Mesenchymal stem cell (in vitro differentiated cells and primary cell): ENCODE data around the gene TSPAN5.

Experiments used
- DNase-seq: peaks from one replicate; pipeline ENCODE4 v3.0.0-alpha.2; 2013
- H2AFZ ChIP-seq: one replicate; pipeline ENCODE4 v1.6.1; 2013; ENCODE audit warnings: low read depth, mild to moderate bottlenecking, control low read depth, inconsistent platforms, low read length, moderate library complexity
- H2AK5ac ChIP-seq: 2 replicates; pipeline ENCODE4 v1.6.1; 2013; ENCODE audit warnings: low read length, moderate library complexity, mild to moderate bottlenecking, inconsistent platforms; ENCODE audit not compliant: severe bottlenecking
- H2BK120ac ChIP-seq: one replicate; pipeline ENCODE4 v1.6.1; 2013; ENCODE audit warnings: low read depth, mild to moderate bottlenecking, inconsistent platforms, low read length, moderate library complexity
- H2BK12ac ChIP-seq, 2 experiments: one replicate each; pipeline ENCODE4 v1.6.1; 2013; ENCODE audit warnings: inconsistent platforms in 2 of 2, low read length in 2 of 2, mild to moderate bottlenecking in 2 of 2, moderate library complexity in 2 of 2, control low read depth in 1 of 2
- H2BK15ac ChIP-seq: one replicate; pipeline ENCODE4 v1.6.1; 2013; ENCODE audit warnings: mild to moderate bottlenecking, low read depth, inconsistent platforms; ENCODE audit not compliant: poor library complexity, severe bottlenecking
- H2BK5ac ChIP-seq: 2 replicates; pipeline ENCODE4 v1.6.1; 2013; ENCODE audit warnings: low read depth, mild to moderate bottlenecking, low read length, control low read depth, inconsistent platforms; ENCODE audit not compliant: poor library complexity, severe bottlenecking
- H3K14ac ChIP-seq, 2 experiments: one replicate each; pipeline ENCODE4 v1.6.1; 2013; ENCODE audit warnings: inconsistent platforms in 2 of 2, low read length in 2 of 2, control low read depth in 1 of 2, mild to moderate bottlenecking in 1 of 2, moderate library complexity in 1 of 2
- H3K18ac ChIP-seq, 2 experiments: one replicate each; pipeline ENCODE4 v1.6.1; 2013; ENCODE audit warnings: inconsistent platforms in 2 of 2, low read length in 2 of 2, control low read depth in 1 of 2, low read depth in 1 of 2, mild to moderate bottlenecking in 1 of 2
- H3K23ac ChIP-seq, 2 experiments: one replicate each; pipeline ENCODE4 v1.6.1; 2013; ENCODE audit warnings: inconsistent platforms in 2 of 2, low read length in 2 of 2, mild to moderate bottlenecking in 2 of 2, moderate library complexity in 2 of 2, control low read depth in 1 of 2
- H3K27ac ChIP-seq: 2 replicates; pipeline ENCODE4 v1.5.1; 2013; ENCODE audit warnings: mild to moderate bottlenecking, moderate library complexity, low read length, control low read depth, inconsistent platforms; ENCODE audit not compliant: poor library complexity, severe bottlenecking
- H3K27me3 ChIP-seq, 2 experiments: 2 replicates each; pipeline versions ENCODE4 v1.6.1 to v1.7.0; 2013; ENCODE audit warnings: low read length in 2 of 2, mild to moderate bottlenecking in 2 of 2, moderate library complexity in 2 of 2, control low read depth in 1 of 2, inconsistent platforms in 1 of 2; ENCODE audit not compliant: control insufficient read depth in 1 of 2, insufficient read depth in 1 of 2
- H3K36me3 ChIP-seq, 2 experiments: 2 replicates each; pipeline versions ENCODE4 v1.6.1 to v1.7.0; 2013; ENCODE audit warnings: low read length in 2 of 2, control low read depth in 1 of 2, inconsistent platforms in 1 of 2, low read depth in 1 of 2, mild to moderate bottlenecking in 1 of 2; ENCODE audit not compliant: insufficient read depth in 2 of 2, control insufficient read depth in 1 of 2
- H3K4ac ChIP-seq, 2 experiments: one replicate each; pipeline ENCODE4 v1.6.1; 2013; ENCODE audit warnings: inconsistent platforms in 2 of 2, low read length in 2 of 2, mild to moderate bottlenecking in 2 of 2, moderate library complexity in 2 of 2, control low read depth in 1 of 2, low read depth in 1 of 2
- H3K4me1 ChIP-seq: 2 replicates; pipeline ENCODE4 v1.6.1; 2013; ENCODE audit warnings: low read depth, low read length, control low read depth; ENCODE audit not compliant: control insufficient read depth, insufficient read depth
- H3K4me2 ChIP-seq: 2 replicates; pipeline ENCODE4 v1.6.1; 2013; ENCODE audit warnings: low read length, mild to moderate bottlenecking, inconsistent platforms; ENCODE audit not compliant: poor library complexity, severe bottlenecking
- H3K4me3 ChIP-seq, 2 experiments: 2 replicates each; pipeline versions ENCODE4 v1.5.1 to v1.7.0; 2013; ENCODE audit warnings: low read length in 2 of 2, mild to moderate bottlenecking in 2 of 2, control low read depth in 1 of 2, low read depth in 1 of 2; ENCODE audit not compliant: insufficient read depth in 1 of 2
- H3K79me1 ChIP-seq: replicated peaks from 2 replicates; pipeline ENCODE4 v1.6.1; 2013; ENCODE audit warnings: mild to moderate bottlenecking, control low read depth, low read length, inconsistent platforms; ENCODE audit not compliant: poor library complexity, severe bottlenecking
- H3K9ac ChIP-seq: 2 replicates; pipeline ENCODE4 v1.7.0; 2013; ENCODE audit warnings: mild to moderate bottlenecking, low read length, moderate library complexity
- H3K9me3 ChIP-seq: 2 replicates; pipeline ENCODE4 v1.7.0; 2013; ENCODE audit warnings: mild to moderate bottlenecking, low read length; ENCODE audit not compliant: control insufficient read depth
- H4K8ac ChIP-seq: one replicate; pipeline ENCODE4 v1.6.1; 2013; ENCODE audit warnings: inconsistent platforms, mild to moderate bottlenecking, low read length, moderate library complexity
- H4K91ac ChIP-seq: one replicate; pipeline ENCODE4 v1.6.1; 2013; ENCODE audit warnings: mild to moderate bottlenecking, low read length, inconsistent platforms
- WGBS: methylation state at CpG from one replicate; pipeline ENCODE4 v1.1.7; 2013; ENCODE audit warnings: mixed read lengths; 5-methylcytosine and 5-hydroxymethylcytosine counted together

TSPAN5 gene

GRCh38 chr4:98505992-98506391 is 152.4 kb downstream of the TSPAN5 start:
- H3K23ac ChIP-seq = no peak overlapping the region
- H3K4me2 ChIP-seq = no peak overlapping the region
- no peak overlapping the region for H2AFZ ChIP-seq
- no peak overlapping the region for H2BK15ac ChIP-seq
- H3K9me3 ChIP-seq = no peaks in the 10 kb centered on the region
- DNase-seq = no peak
- no peak overlapping the region for H3K4me3 ChIP-seq
- H3K4ac ChIP-seq = no peak overlapping the region
- no peak overlapping the region for H2BK5ac ChIP-seq
- no peak overlapping the region for H3K9ac ChIP-seq
- H4K91ac ChIP-seq = no peak overlapping the region
- peaks cover 28% of the 10 kb centered on the region for H3K79me1 ChIP-seq
- no peak overlapping the region for H3K14ac ChIP-seq
- no CpG with 5 or more reads among the region's 1 CpG for WGBS
- no peaks in the 10 kb centered on the region for H3K4me1 ChIP-seq
- H3K36me3 ChIP-seq = peaks cover 10 to 56% of the 10 kb centered on the region in 2 experiments
- H3K18ac ChIP-seq = no peak overlapping the region
- no peak overlapping the region for H3K27ac ChIP-seq
- H3K27me3 ChIP-seq = no peaks in the 10 kb centered on the region
- H2BK12ac ChIP-seq = no peak overlapping the region
- no peak overlapping the region for H2AK5ac ChIP-seq
- no peak overlapping the region for H2BK120ac ChIP-seq
- H4K8ac ChIP-seq = no peak overlapping the region

GRCh38 chr4:98504091-98504490 is 154.3 kb downstream of the TSPAN5 start:
- Histone ChIP-seq H4K91ac (no peak overlapping the region), H3K79me1 (peaks cover 38% of the 10 kb centered on the region), H3K18ac (no peak overlapping the region), H2AK5ac (peak overlapping the region; percentile 17), H3K23ac (no peak overlapping the region), H3K9ac (no peak overlapping the region), H2BK5ac (no peak overlapping the region), H3K4me1 (peaks cover under 1% of the 10 kb centered on the region), H4K8ac (no peak overlapping the region), H3K4me2 (no peak overlapping the region), H3K36me3 (peaks cover 11 to 62% of the 10 kb centered on the region in 2 experiments), H3K27ac (no peak overlapping the region), H3K4me3 (no peak overlapping the region), H2AFZ (no peak overlapping the region), H3K27me3 (no peaks in the 10 kb centered on the region), H3K4ac (no peak overlapping the region), H2BK12ac (no peak overlapping the region), H3K14ac (no peak overlapping the region), H2BK15ac (no peak overlapping the region), H3K9me3 (no peaks in the 10 kb centered on the region), H2BK120ac (no peak overlapping the region)
- 100% methylated on average over 2 of the region's 2 CpGs for WGBS
- no peak for DNase-seq

DNA sequence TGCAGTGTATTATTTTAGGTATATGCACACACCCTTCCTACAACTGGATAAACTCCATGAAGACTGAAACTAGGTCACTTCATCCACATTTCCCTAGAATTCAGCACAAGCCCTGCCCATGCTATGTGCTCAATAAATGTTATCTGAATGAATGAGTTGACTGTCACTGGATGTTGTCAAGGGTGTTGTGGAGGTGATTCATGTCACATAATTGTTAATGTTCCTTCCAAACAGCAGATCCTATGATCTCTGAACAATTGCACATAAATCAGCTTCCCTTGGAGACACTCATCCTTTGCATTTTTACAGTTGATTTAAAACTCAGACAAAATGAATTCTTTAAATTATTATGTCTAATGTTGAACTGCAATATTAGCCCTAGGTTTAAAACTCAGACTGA is 154.7 kb downstream of the TSPAN5 start:
- H3K23ac ChIP-seq = no peak overlapping the region
- H3K79me1 ChIP-seq = peaks cover 42% of the 10 kb centered on the region
- H2BK5ac ChIP-seq = no peak overlapping the region
- no peak overlapping the region for H4K91ac ChIP-seq
- no peak overlapping the region for H2AK5ac ChIP-seq
- H2BK15ac ChIP-seq = no peak overlapping the region
- no peaks in the 10 kb centered on the region for H3K27me3 ChIP-seq
- no peak overlapping the region for H3K9ac ChIP-seq
- no peak overlapping the region for H4K8ac ChIP-seq
- H3K4me1 ChIP-seq = peaks cover 1% of the 10 kb centered on the region
- no peak overlapping the region for H3K4me3 ChIP-seq
- no peak overlapping the region for H2AFZ ChIP-seq
- H2BK120ac ChIP-seq = no peak overlapping the region
- H3K14ac ChIP-seq = no peak overlapping the region
- H3K9me3 ChIP-seq = no peaks in the 10 kb centered on the region
- no peak overlapping the region for H3K18ac ChIP-seq
- DNase-seq = no peak
- no peak overlapping the region for H3K27ac ChIP-seq
- H3K36me3 ChIP-seq = peaks cover 15 to 62% of the 10 kb centered on the region in 2 experiments
- no peak overlapping the region for H3K4ac ChIP-seq
- H2BK12ac ChIP-seq = no peak overlapping the region
- H3K4me2 ChIP-seq = no peak overlapping the region

- no peaks in the 10 kb centered on the region for H3K27me3 ChIP-seq
- no peak overlapping the region for H3K4me3 ChIP-seq
- peaks cover 50% of the 10 kb centered on the region for H3K79me1 ChIP-seq
- no peak overlapping the region for H3K23ac ChIP-seq
- H3K36me3 ChIP-seq = peaks cover 25 to 67% of the 10 kb centered on the region in 2 experiments
- H3K27ac ChIP-seq = no peak overlapping the region
- no peak overlapping the region for H3K14ac ChIP-seq
- no peak overlapping the region for H3K4ac ChIP-seq
- H4K8ac ChIP-seq = no peak overlapping the region
- WGBS = 97% methylated on average over 1 of the region's 1 CpG
- H4K91ac ChIP-seq = no peak overlapping the region
- H2BK5ac ChIP-seq = no peak overlapping the region
- H3K18ac ChIP-seq = no peak overlapping the region
- H3K4me1 ChIP-seq = peaks cover 4% of the 10 kb centered on the region
- H2BK12ac ChIP-seq = no peak overlapping the region
- DNase-seq = no peak
- H3K9me3 ChIP-seq = no peaks in the 10 kb centered on the region
- H3K9ac ChIP-seq = no peak overlapping the region
- no peak overlapping the region for H2BK15ac ChIP-seq
- no peak overlapping the region for H2AK5ac ChIP-seq
- no peak overlapping the region for H2BK120ac ChIP-seq
- no peak overlapping the region for H2AFZ ChIP-seq
- H3K4me2 ChIP-seq = no peak overlapping the region
These were observed 155.8 kb downstream of the TSPAN5 start for GRCh38 chr4:98502624-98503023.
